ENCODE measurements around the gene BCAR3.

BCAR3 gene

GRCh38 chr1:93681101-93681988, at the start of gene BCAR3:
BCAR3 (minus strand) TSS chr1:93681837; CDS start chr1:93674930, 6,907 bp downstream.
- no peak for TF ChIP-seq NFIC (IDR thresholded peaks at IDR 0.05)
- peak; percentile 58 for TF ChIP-seq ZBTB7A (IDR thresholded peaks at IDR 0.05; ENCODE audit: low read depth)
- TF ChIP-seq YY1 (IDR thresholded peaks at IDR 0.05; ENCODE audit: low read depth): no peak
- no peak for TF ChIP-seq CEBPB (IDR thresholded peaks at IDR 0.05)
- TF ChIP-seq TCF12 (IDR thresholded peaks at IDR 0.05; ENCODE audit: low read depth): no peak
- peak; percentile 23; the same call in 1 of the 2 replicates for TF ChIP-seq RAD21 (IDR thresholded peaks at IDR 0.05; ENCODE audit: low read depth)
- 0 out of 2 replicates have a peak, but pooled peaks have one; percentile 8 for TF ChIP-seq EP300 (IDR thresholded peaks at IDR 0.05; ENCODE audit: borderline replicate concordance)
- TF ChIP-seq MAX (IDR thresholded peaks at IDR 0.05): peak; percentile 44; the same call in 1 of the 2 replicates
- no peak for TF ChIP-seq EGR1 (IDR thresholded peaks at IDR 0.05)
- TF ChIP-seq REST (IDR thresholded peaks at IDR 0.05; ENCODE audit: low read depth): no peak
- no peak for TF ChIP-seq FOXM1 (IDR thresholded peaks at IDR 0.05; ENCODE audit: borderline replicate concordance, low read depth)
- TF ChIP-seq CREB1 (IDR thresholded peaks at IDR 0.05; ENCODE audit: low read depth): no peak
- TF ChIP-seq TEAD4 (IDR thresholded peaks at IDR 0.05): no peak; the same call in 1 of the 2 replicates
- TF ChIP-seq TAF1 (IDR thresholded peaks at IDR 0.05; ENCODE audit: low read depth): peak; percentile 50; the same call in 1 of the 2 replicates
- no peak for TF ChIP-seq USF1 (IDR thresholded peaks at IDR 0.05)

GRCh38 chr1:93730621-93731020, 49.0 kb upstream of the BCAR3 start:
- TF ChIP-seq TAF1 (IDR thresholded peaks at IDR 0.05; ENCODE audit: low read depth) (no peak), ZBTB7A (IDR thresholded peaks at IDR 0.05; ENCODE audit: low read depth) (no peak), YY1 (IDR thresholded peaks at IDR 0.05; ENCODE audit: low read depth) (no peak), USF1 (IDR thresholded peaks at IDR 0.05) (no peak), EGR1 (IDR thresholded peaks at IDR 0.05) (no peak), TCF12 (IDR thresholded peaks at IDR 0.05; ENCODE audit: low read depth) (no peak), RAD21 (IDR thresholded peaks at IDR 0.05; ENCODE audit: low read depth) (no peak), CEBPB (IDR thresholded peaks at IDR 0.05) (no peak), FOXM1 (IDR thresholded peaks at IDR 0.05; ENCODE audit: borderline replicate concordance, low read depth) (no peak), EP300 (IDR thresholded peaks at IDR 0.05; ENCODE audit: borderline replicate concordance) (no peak)

- TF ChIP-seq ZBTB7A (IDR thresholded peaks at IDR 0.05; ENCODE audit: low read depth) (no peak), EP300 (IDR thresholded peaks at IDR 0.05; ENCODE audit: borderline replicate concordance) (no peak), EGR1 (IDR thresholded peaks at IDR 0.05) (no peak)
These were observed 48.3 kb upstream of the BCAR3 start for GRCh38 chr1:93729906-93730305.

- TF ChIP-seq TAF1 (IDR thresholded peaks at IDR 0.05; ENCODE audit: low read depth): no peak
- TF ChIP-seq EP300 (IDR thresholded peaks at IDR 0.05; ENCODE audit: borderline replicate concordance): no peak
- no peak for TF ChIP-seq NFIC (IDR thresholded peaks at IDR 0.05)
- no peak for TF ChIP-seq FOXM1 (IDR thresholded peaks at IDR 0.05; ENCODE audit: borderline replicate concordance, low read depth)
- no peak for TF ChIP-seq USF1 (IDR thresholded peaks at IDR 0.05)
- TF ChIP-seq CEBPB (IDR thresholded peaks at IDR 0.05): no peak
- TF ChIP-seq ZBTB7A (IDR thresholded peaks at IDR 0.05; ENCODE audit: low read depth): no peak
- no peak for TF ChIP-seq RAD21 (IDR thresholded peaks at IDR 0.05; ENCODE audit: low read depth)
- no peak for TF ChIP-seq TCF12 (IDR thresholded peaks at IDR 0.05; ENCODE audit: low read depth)
- no peak for TF ChIP-seq MAX (IDR thresholded peaks at IDR 0.05)
- TF ChIP-seq TEAD4 (IDR thresholded peaks at IDR 0.05): no peak
- no peak for TF ChIP-seq EGR1 (IDR thresholded peaks at IDR 0.05)
- no peak for TF ChIP-seq REST (IDR thresholded peaks at IDR 0.05; ENCODE audit: low read depth)
- no peak for TF ChIP-seq YY1 (IDR thresholded peaks at IDR 0.05; ENCODE audit: low read depth)
- no peak for TF ChIP-seq CREB1 (IDR thresholded peaks at IDR 0.05; ENCODE audit: low read depth)
These were observed 47.9 kb upstream of the BCAR3 start for GRCh38 chr1:93729502-93729901.
